IPS DF 4.7 (cell line): ENCODE results near the gene ANKDD1B.

Experiments
- DNase-seq: peaks from one replicate; pipeline ENCODE4 v3.0.0-alpha.2; 2013; ENCODE audit warnings: low spot score; ENCODE audit errors: extremely low read depth

The ANKDD1B gene

DNA sequence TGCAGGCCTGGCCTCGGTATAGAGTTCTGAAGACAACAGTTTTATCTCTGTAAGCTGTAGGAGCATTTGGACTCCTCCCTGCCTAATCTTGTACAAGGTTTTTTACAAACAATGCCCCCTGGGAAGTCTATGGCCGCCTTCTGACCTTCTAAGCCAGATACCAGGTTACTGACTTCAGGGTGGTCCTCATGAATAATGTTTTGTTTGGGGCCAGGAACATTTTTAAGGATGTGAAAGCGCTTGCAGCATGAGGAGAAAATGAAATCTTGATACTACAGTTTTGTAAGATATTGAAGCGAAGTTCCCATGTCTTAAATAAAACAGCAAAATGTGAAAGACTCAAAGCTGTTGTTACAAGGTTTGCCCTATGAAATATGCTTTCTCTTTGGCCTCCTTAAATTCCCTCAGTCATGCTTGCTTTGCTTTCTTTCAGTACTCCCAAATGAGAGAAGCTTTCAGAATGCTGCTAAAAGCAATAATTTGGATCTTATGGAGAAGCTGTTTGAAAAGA, 5.2 kb downstream of the ANKDD1B start:
- no peak for DNase-seq

DNA sequence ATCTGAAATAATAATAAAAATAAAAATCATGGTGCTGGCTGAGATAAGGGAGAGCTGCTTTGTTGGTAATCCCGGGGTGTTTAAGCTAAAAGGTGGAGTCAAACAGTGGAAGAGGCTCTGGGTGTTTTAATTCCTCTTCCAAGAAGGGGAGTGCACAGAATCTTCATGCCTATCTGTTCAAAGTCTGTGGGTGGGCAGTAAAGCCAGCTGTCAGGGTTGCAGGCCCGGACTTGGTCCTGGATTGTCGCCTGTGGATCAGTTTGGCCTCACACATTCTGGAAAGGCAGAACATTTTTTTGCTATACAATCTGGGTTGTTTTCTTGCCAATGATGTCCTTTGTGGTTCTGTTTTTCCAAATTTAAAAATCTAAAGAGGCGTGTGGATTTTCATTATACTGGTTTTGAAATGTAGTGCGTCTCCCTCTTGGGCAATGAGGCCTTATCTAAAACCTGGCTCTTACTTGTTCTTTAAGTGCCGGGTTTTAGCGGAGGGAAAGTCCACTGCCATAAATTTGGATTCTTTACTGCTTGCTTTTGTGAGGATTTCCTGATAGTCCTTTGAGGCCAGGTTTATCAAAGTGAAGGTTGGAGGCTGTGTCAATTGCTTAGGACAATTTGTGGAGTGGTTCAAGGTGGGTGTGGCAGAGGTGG, 5.8 kb downstream of the ANKDD1B start:
- no peak for DNase-seq

DNA sequence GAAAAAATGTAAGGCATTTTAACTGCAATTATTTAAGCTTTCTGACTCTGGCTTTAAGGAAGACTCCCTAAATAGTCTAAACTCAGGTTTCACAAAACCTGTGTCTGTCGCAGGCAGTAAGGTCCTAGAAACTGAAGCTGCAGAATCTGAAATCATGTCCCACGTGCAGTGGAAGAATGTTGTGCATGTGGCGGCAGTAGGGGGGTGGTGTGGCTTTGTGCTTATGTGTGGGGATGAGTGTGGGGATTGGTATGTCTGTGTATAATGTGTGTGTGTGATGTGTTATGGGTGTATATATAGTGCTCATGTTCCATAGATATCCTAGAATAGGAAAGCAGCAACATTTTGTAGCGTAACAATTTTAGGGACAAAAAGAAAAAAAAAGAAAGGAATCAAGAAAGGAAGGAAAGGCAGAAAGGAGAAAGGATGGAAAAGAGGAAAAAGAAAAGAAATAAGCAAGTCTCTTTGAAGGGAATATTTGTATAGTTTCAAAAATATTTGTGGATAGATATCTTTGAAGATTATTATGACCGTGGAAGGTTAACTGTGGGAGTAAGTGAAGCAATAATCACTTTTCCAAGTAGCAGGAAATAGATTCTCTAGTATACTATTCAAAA, 6.6 kb downstream of the ANKDD1B start:
- no peak for DNase-seq

GRCh38 chr5:75620184-75620959, 9.1 kb downstream of the ANKDD1B start:
- no peak for DNase-seq

- no peak for DNase-seq
These were observed 11.3 kb downstream of the ANKDD1B start for GRCh38 chr5:75622564-75622963.

- DNase-seq, result no peak
These were observed 12.6 kb downstream of the ANKDD1B start for GRCh38 chr5:75623846-75624245.

DNA sequence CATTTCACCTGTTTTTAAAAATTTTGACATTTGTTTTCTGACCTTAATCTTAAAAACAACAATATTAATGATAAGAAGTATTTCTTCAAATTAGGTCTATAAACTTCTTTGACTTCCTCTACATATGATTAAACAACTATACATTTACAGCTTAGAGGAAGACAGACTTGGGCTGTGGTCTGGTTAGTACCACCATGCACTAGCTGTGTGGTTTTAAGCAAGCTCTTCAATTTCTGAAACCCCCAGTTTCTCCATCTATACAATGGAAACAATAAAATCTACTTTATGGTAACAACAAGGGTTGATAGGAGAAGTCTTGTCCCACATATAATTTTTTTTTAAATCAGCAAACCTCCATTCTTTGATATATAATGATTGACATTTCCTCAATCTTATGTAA, 15.7 kb downstream of the ANKDD1B start:
- no peak for DNase-seq

- no peak for DNase-seq
These were observed 16.5 kb downstream of the ANKDD1B start for GRCh38 chr5:75627801-75628200.

GRCh38 chr5:75630875-75631274, 19.6 kb downstream of the ANKDD1B start:
- no peak for DNase-seq

- no peak for DNase-seq
These were observed 21.1 kb downstream of the ANKDD1B start for GRCh38 chr5:75632321-75632720.

GRCh38 chr5:75637949-75638348, 26.7 kb downstream of the ANKDD1B start:
- no peak for DNase-seq

DNA sequence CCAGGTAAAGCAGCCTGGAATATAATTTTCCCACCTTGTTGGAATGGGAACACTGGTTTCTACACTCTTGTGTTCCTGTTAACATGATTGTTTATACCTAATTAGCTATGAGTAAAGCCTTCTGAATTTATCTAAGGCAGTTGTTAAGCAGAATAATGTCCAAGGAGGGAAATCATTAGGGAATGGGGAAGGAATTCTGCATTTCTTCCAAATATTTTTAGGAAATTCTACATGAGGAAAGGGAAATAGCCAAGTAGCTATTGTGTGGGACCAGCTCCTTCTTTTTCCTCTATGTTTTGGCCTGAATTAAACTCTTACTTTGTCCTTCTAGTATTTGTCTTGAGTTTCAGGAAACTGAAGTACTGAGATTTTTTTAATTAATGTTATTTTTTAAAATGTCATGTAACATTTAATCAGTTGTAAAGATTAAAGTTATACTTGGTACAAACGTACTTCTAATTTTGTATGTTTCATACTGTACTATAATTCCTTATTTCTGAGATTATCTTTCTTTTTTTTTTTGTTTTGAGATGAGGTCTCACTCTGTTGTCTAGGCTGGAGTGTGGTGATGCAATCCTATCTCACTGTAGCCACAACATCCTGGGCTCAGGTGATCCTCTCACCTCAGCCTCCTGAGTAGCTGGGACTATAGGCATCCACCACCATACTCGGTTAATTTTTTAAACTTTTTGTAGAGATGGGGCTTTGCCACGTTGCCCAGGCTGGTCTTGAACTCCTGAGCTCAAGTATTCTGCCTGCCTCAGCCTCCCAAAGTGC, 28.5 kb downstream of the ANKDD1B start:
- no peak for DNase-seq

DNA sequence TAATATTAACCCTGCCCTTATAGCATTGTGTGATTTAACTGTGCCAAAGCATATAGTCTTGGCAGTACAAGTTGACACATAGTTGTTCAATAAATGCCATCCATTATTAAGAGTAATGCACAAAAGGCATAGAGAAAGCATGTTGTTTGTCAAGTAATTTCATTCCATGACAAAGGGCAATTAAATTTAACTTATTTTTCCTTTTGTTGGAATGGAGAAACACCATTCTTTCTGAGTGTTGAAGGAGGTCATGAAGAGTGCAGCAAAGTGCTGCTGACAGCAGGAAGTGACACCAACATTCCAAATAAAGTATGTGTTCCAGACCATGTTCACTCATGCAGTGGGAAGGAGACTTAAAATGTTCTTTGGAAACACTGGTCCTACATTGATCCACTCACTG, 29.1 kb downstream of the ANKDD1B start:
- no peak for DNase-seq

DNA sequence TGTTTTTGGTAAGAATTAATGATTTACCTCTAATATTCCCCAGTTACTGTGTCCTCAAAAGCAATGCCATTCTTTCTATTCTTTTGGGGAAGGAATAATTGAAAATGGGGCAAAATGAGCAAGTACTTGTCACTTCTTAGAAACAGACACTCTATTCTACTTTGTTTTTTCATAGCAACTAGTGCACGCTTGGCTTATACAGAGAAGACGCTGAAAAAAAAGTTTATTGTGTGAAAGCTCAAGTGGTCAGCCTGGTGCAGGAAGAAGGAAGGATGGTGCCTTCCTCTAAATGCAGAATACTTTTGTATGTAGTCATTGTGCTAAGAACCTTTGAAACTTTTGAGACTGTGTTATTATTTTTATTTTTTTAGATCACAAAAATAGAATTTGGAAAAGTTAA, 29.6 kb downstream of the ANKDD1B start:
- DNase-seq, result no peak

DNA sequence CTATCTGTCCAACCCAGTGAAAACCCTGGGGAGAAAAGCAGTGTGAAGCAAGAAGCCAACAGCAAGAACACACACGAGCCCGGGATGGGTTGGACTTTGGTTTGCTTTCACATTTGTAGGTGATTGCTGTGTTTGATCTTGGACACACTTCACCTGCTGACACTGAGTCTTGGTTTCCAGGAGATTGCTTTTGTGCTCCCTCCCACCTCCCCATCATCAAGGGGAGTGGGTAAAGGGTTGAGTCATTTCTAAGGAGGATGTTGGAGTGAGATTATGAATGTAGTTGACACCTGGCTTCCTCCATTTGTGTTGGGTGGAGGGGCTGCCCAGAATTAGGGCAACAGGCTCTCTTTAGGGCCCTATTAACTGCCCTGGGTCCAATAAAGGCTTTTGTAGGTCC, 37.5 kb downstream of the ANKDD1B start:
- no peak for DNase-seq

GRCh38 chr5:75651575-75652238, 40.5 kb downstream of the ANKDD1B start:
- DNase-seq, result no peak

- no peak for DNase-seq
These were observed 42.3 kb downstream of the ANKDD1B start for GRCh38 chr5:75653521-75653920.

DNA sequence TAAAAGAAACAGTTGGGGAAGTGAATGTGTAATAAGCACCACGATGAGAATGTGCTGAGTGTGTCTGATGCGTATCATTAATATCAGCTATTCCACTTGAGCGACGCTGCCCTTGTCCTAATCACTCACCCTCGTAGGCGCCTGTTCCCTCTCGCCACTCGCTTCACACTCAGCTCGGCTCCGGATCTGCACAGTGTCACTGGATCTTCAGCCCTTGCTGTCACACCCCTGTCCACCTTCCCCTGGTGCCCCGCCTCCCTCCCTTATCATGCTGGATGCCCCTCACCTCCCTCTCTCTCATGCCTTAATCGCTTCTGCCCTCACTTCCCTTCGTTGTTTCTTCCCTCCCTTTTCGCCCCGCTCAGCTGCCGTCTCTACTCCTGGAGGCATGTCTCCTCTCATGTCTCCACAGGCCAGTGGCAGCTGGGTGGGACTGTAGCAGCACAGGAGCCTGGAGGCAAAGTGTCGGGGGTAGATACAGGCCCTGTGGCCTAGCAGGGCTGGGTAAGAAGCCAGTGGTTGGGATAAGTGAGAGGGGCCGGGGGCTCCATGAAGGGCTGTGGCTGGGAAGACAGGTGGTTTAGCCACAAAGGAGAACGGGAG, 43.5 kb downstream of the ANKDD1B start:
- no peak for DNase-seq

DNA sequence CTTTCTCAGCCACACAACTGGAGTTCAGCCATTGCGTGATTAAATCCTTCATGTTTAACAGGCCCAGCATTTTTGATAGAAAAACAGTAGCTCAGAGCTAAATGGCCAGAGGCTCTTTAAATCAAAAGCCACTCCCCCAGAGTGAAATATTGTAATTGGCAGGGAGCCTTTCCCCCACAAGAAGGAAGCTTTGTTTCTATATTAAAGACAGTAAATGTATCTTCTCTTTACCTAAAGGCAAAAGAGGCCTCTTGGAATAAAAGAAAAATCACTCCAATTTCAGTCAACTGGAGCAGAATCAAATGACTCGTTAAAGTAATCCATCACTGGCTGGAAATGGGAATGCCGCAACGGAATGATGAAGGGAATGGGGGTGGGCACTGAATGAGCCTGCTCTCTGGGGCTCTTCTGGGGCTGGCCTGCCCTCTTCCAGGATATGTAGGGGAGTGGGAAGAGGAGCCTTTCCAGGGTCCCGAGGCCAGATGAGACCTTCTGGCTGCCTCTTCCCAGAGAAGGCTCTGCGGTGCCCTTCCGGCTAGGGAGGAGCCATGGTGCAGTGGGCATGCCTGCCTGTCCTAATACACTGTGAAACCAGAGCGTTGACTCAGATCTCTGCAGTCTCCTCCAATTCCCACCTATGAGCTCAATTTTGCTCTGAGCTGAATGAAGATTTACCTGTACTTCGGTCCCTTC, 45.2 kb downstream of the ANKDD1B start:
- no peak for DNase-seq

GRCh38 chr5:75659791-75660450, 48.7 kb downstream of the ANKDD1B start:
- DNase-seq, result no peak
